ENCODE data around the gene ZC3HAV1L. TPM values are rescaled to one million over a fixed set of nuclear protein-coding genes. Genes with fewer than 3 reads are reported as not detected.

Gene ZC3HAV1L
- total and polyA plus RNA-seq, 2 of the 13 experiments (the other 11 are each of a cell fraction or from before 2014, with no cell fraction given): 8.4 to 11.1 TPM

- TF ChIP-seq BCLAF1 (IDR thresholded peaks at IDR 0.05) (no peak), ZNF232 (CRISPR knock-in tag; IDR thresholded peaks at IDR 0.05; ENCODE audit: borderline replicate concordance) (no peak), ZBTB2 (CRISPR knock-in tag; IDR thresholded peaks at IDR 0.05; ENCODE audit: low read depth) (peak; percentile 61), CC2D1A (CRISPR knock-in tag; IDR thresholded peaks at IDR 0.05) (no peak), MYC (CRISPR knock-in tag; IDR thresholded peaks at IDR 0.05; ENCODE audit: borderline replicate concordance) (peak; percentile 92), ZNF792 (CRISPR knock-in tag; IDR thresholded peaks at IDR 0.05) (no peak), SRF (IDR thresholded peaks at IDR 0.05; ENCODE audit: low read depth, low read length) (no peak), RFXAP (CRISPR knock-in tag; IDR thresholded peaks at IDR 0.05; ENCODE audit: borderline replicate concordance) (no peak), IRX3 (CRISPR knock-in tag; IDR thresholded peaks at IDR 0.05; ENCODE audit: borderline replicate concordance, low read depth) (no peak; the same call in 1 of the 2 replicates), SYNCRIP (IDR thresholded peaks at IDR 0.05; ENCODE audit: insufficient read depth, low read depth, low read length) (no peak), RXRB (CRISPR knock-in tag; IDR thresholded peaks at IDR 0.05; ENCODE audit: borderline replicate concordance) (no peak), HOXA5 (CRISPR knock-in tag; IDR thresholded peaks at IDR 0.05) (no peak), ZNF678 (CRISPR knock-in tag; IDR thresholded peaks at IDR 0.05) (0 out of 2 replicates have a peak, but pooled peaks have one; percentile 35), ZNF549 (CRISPR knock-in tag; IDR thresholded peaks at IDR 0.05) (no peak), HMGA1 (CRISPR knock-in tag; conservative IDR thresholded peaks at IDR 0.05) (no peak), ZNF451 (CRISPR knock-in tag; IDR thresholded peaks at IDR 0.05) (peak; percentile 56; the same call in 1 of the 2 replicates), NR0B2 (CRISPR knock-in tag; IDR thresholded peaks at IDR 0.05) (no peak), KLF9 (CRISPR knock-in tag; IDR thresholded peaks at IDR 0.05; ENCODE audit: low read depth) (no peak), ZNF138 (CRISPR knock-in tag; IDR thresholded peaks at IDR 0.05; ENCODE audit: low read depth) (0 out of 2 replicates have a peak, but pooled peaks have one; percentile 72), UBTF (CRISPR knock-in tag; IDR thresholded peaks at IDR 0.05) (peak; percentile 94), CSRNP1 (CRISPR knock-in tag; IDR thresholded peaks at IDR 0.05) (peak; percentile 64; the same call in 1 of the 2 replicates)
Observed at GRCh38 chr7:139035586-139036353, at the start of gene ZC3HAV1L (continued).

Data from HepG2 (cell line).